WI38 (cell line): Measurements from ENCODE around the gene ZDHHC24.

Experiments
- H3K4me3 ChIP-seq: 2 replicates; pipeline ENCODE4 v1.5.1; 2011; ENCODE audit warnings: low read depth, mild to moderate bottlenecking, control low read depth, low read length
- TF ChIP-seq, protein P1 (sequence below): IDR thresholded peaks from 2 replicates; pipeline ENCODE4 v1.5.1; 2012; ENCODE audit warnings: low read depth, mild to moderate bottlenecking, control low read depth, low read length

The ZDHHC24 gene

DNA sequence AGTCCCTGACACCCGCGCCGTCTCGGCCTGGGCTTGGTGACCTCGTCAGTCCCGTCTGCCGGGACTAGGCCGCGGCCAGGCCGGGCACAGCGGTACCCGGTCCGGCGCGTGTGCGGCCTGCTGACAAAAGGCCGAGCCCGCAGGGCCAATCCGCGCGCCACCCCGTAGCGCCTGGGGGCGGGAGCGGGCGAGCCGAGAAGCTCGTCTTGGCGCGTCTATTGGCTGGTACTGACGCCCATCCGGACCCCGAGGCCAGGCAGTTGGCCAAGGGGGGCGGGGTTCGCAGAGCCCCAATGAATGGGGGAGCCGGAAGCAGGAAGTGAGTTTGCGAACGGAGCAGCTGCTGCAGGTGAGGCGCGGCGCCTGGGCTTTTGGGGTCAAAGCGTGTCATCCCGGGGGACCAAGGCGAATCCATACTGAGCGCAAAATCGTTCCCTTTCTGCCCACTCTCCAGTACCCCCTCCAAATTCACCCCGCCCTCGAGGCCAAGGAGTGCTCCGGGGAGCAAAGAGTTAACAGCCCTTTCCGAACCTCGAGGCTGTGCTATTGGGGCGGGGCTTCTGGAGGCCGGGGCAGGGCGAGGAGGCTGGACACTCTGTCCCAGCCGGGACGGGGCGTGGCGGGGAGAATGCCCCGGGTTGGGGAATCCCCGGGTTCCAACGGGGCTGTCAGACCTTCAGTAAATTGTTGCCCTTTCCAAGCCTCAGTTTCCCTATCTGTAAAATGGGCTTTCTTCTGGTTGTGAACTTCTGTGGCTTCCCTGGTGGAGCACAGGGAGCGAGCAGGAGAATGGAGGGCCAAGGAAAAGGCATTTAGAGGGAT lies 65.5 kb downstream of the ZDHHC24 start, which contains the start of gene DPP3:
TSS of gene DPP3 (plus strand) at position 318 of the 822 bp plus-strand sequence. CDS start 1,767 bp downstream, outside the sequence.
- peak within 1 kb of the TSS; percentile 89 for H3K4me3 ChIP-seq

DNA sequence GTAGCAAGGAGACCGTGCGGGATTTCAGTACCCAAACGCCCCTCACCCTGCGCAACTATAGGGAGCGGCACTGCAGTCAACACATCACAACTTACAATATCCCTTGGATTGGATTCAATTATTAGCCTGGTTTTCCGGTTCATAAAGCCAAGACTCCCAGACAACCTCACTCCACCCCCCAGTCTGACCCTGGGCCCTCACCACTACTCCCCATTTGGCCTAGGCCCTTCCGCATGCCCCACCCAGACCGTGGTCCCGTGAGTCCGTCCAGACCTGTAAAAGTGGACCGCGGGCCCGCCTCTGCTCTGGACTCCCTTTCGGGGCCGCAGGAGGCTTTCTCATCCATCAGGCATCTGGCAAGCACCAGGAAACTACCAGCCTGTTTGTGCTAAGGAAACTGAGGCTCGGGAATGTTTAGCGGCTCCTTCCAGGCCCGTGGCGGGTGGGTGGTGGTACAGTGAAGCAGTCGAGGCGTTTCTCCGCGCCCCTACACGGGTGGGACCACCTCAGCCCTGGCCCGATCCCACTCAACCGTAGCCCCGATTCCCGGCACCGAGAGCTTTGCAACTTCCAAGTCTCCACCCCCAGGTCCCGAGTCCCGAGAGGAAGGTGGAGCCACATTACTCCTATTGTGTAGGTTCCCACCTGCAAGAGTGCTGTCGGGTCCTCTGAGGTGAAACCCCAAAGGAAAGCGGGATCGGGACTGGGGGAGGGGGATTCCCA lies 66.3 kb downstream of the ZDHHC24 start:
- TF ChIP-seq, protein P1, sequence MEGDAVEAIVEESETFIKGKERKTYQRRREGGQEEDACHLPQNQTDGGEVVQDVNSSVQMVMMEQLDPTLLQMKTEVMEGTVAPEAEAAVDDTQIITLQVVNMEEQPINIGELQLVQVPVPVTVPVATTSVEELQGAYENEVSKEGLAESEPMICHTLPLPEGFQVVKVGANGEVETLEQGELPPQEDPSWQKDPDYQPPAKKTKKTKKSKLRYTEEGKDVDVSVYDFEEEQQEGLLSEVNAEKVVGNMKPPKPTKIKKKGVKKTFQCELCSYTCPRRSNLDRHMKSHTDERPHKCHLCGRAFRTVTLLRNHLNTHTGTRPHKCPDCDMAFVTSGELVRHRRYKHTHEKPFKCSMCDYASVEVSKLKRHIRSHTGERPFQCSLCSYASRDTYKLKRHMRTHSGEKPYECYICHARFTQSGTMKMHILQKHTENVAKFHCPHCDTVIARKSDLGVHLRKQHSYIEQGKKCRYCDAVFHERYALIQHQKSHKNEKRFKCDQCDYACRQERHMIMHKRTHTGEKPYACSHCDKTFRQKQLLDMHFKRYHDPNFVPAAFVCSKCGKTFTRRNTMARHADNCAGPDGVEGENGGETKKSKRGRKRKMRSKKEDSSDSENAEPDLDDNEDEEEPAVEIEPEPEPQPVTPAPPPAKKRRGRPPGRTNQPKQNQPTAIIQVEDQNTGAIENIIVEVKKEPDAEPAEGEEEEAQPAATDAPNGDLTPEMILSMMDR: no peak
- H3K4me3 ChIP-seq: peak overlapping the region; percentile 89

More for the DNA sequence above, 65.5 kb downstream of the ZDHHC24 start, which contains the start of gene DPP3:
- TF ChIP-seq, protein P1: no peak

DNA sequence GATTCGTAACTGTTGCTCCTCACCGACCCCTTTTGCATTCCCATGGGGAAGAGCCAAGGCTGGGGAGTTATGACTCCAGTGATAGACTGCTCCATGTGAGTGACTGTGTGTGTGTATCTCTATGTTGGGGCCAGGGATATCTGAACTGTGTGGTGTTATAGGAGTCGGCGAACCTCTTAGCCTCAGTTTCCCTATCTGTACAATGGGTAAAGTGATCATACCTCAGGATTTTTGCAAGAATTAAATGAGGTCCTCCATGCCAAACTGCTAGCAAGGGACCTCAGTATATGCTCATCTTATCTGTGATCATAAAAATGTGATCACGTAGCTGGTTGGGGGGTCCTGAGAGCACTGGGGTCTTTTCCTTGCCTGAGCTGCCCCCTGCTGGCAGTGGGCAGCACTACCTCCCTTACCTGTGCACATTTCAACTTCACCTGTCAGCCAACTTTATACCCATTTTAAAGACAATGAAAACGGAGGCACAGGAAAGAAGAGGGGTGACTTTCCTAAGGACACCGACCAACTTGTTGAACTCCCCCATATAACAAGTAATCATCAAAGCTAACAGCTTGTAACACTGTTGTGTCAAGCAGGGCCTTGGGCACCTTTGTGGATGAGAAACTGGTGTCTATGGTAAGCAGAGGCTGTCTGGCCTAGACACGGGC lies 67.0 kb downstream of the ZDHHC24 start:
- H3K4me3 ChIP-seq: peak overlapping the region; percentile 89
- TF ChIP-seq, protein P1: peak; percentile 74

DNA sequence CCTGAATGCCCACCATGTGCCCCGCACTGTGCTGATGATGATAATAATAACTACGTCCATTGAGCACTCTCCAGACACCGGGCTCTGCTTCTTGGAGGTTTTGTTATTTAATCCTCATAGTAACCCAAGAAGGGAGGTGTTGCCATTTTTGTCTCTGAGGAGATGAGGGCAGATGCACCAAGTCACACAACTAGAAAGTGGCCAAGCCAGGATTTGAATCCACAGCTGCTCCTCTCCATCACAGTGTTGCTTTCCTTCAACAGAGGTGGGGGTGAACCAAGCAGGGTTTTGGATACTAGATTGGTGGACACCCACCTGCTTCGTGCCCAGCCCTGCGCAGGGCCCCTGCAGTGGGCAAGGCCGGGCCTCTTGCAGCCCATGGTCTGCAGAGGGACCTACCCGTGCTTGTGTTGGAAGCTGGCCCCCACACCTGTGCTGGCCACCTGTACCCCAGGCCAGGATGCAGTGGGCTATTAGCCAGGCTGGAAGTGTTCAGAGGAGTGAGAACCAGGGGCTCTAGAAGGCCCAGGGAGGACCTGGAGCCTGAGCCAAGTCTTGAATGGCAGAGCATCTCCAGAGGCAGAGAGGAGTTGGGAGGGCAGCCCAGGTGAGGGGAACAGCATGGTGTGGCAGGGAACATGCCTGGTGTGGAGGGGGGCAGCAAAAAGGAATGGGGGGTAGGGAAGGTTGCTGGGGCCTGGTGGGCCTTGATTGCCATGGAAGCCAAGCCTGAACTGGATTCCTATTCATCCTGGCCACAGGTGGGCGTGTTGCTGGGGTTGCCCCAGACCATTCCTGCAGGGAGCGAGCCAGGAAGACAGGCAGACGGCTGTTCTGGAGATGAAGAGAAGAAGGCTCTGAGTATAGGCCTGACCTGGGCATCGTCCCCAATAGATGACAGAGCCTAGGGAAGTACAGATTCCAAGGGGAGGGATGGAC lies 68.3 kb downstream of the ZDHHC24 start:
- no peak overlapping the region for H3K4me3 ChIP-seq
- TF ChIP-seq, protein P1: no peak

DNA sequence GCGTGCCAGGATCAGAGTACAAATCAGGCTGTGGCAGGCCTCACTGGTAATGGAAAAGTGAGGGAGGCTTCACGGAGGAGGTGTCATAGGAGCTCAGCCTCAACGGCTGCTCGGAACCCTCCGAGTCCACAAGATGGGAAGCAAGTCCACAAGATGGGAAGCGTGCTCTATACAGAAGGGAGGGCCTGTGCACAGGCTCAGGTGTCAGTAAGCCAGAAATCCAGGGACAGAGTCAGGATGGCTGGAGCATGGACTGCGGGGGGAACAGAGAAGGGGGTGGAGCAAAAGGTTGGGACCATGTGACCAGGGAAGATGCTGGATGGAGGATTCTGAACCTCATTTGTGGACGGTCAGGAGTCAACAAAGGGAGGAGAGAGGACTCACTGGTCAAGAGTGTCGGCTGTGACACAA lies 69.0 kb downstream of the ZDHHC24 start:
- TF ChIP-seq, protein P1: no peak
- H3K4me3 ChIP-seq: no peak overlapping the region

DNA sequence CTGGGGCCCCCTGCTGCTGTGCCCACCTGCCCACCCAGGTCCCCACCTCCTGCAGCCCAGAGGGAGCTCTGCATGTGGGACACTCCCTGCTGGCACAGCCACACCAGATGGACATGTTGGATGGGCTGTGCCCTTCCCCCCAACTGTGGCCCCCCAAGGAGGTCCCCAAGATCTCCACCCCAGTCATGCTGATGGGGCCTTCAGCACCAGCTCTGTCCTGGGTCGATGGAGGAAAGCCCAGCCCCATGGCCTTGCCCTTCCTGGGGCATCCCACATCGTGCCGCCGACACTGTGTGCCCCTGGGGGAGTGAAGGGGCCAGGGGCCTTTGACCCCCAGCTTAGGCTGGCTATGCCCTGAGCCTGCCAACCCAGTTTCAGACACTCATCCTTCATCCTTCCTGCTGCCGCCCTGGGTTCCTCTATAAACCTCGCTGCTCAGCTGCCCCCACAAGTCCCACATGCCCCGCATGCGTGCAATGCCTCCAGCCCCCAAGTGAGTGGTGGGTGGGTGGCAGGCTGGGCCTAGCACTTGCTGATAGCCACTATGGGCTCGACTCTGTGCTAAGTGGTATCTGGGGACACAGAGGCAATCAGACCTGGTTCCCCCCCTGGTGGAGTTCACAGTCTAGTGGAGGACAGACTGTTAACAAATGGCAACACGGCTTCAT lies 69.5 kb downstream of the ZDHHC24 start:
- H3K4me3 ChIP-seq: no peak overlapping the region
- TF ChIP-seq, protein P1: no peak
